H9 (cell line): ENCODE results near the gene SLC25A12. TPM values are rescaled to one million over a fixed set of nuclear protein-coding genes. Genes with fewer than 3 reads are reported as not detected.

Source experiments
- DNase-seq: peaks from one replicate; pipeline ENCODE4 v3.0.0-alpha.2; 2017
- H2AFZ ChIP-seq: one replicate; pipeline ENCODE4 v1.6.1; 2013; ENCODE audit warnings: mild to moderate bottlenecking, low read length, control low read depth, moderate library complexity
- H2AK5ac ChIP-seq: 2 replicates; pipeline ENCODE4 v1.6.1; 2013; ENCODE audit warnings: low read length, control low read depth, mixed read lengths; ENCODE audit not compliant: insufficient read length
- H2BK120ac ChIP-seq: one replicate; pipeline ENCODE4 v1.6.1; 2013; ENCODE audit warnings: low read depth, mild to moderate bottlenecking, low read length, control low read depth, inconsistent platforms; ENCODE audit not compliant: poor library complexity, severe bottlenecking
- H2BK12ac ChIP-seq: 2 replicates; pipeline ENCODE4 v1.6.1; 2013; ENCODE audit warnings: low read length, control low read depth, mixed read lengths, low read depth; ENCODE audit not compliant: insufficient read length
- H2BK15ac ChIP-seq: 2 replicates; pipeline ENCODE4 v1.6.1; 2013; ENCODE audit warnings: low read depth, low read length, control low read depth
- H2BK20ac ChIP-seq: one replicate; pipeline ENCODE4 v1.6.1; 2013; ENCODE audit warnings: low read depth, mild to moderate bottlenecking, low read length, control low read depth, inconsistent platforms; ENCODE audit not compliant: poor library complexity, severe bottlenecking
- H2BK5ac ChIP-seq: 2 replicates; pipeline ENCODE4 v1.6.1; 2013; ENCODE audit warnings: low read length, control low read depth, mixed read lengths; ENCODE audit not compliant: insufficient read length
- H3K14ac ChIP-seq: 2 replicates; pipeline ENCODE4 v1.6.1; 2013; ENCODE audit warnings: low read length, control low read depth; ENCODE audit not compliant: insufficient read depth
- H3K18ac ChIP-seq: 2 replicates; pipeline ENCODE4 v1.6.1; 2013; ENCODE audit warnings: low read depth, mild to moderate bottlenecking, mixed read lengths, low read length, control low read depth; ENCODE audit not compliant: insufficient read length
- H3K23ac ChIP-seq: 2 replicates; pipeline ENCODE4 v1.6.1; 2013; ENCODE audit warnings: low read length, control low read depth, mixed read lengths, low read depth; ENCODE audit not compliant: insufficient read length
- H3K23me2 ChIP-seq: 2 replicates; pipeline ENCODE4 v1.6.1; 2013; ENCODE audit warnings: low read depth, mild to moderate bottlenecking, mixed read lengths, low read length, control low read depth; ENCODE audit not compliant: insufficient read length, poor library complexity, severe bottlenecking
- H3K27ac ChIP-seq: 2 replicates; pipeline ENCODE4 v1.5.1; 2013; ENCODE audit warnings: low read length, control low read depth, mixed read lengths, low read depth; ENCODE audit not compliant: insufficient read length
- H3K27me3 ChIP-seq: 2 replicates; pipeline ENCODE4 v1.6.1; 2013; ENCODE audit warnings: low read length, control low read depth, inconsistent platforms; ENCODE audit not compliant: insufficient read depth
- H3K4ac ChIP-seq: 2 replicates; pipeline ENCODE4 v1.6.1; 2013; ENCODE audit warnings: low read depth, mild to moderate bottlenecking, control low read depth, inconsistent platforms, low read length, moderate library complexity
- H3K4me1 ChIP-seq: 2 replicates; pipeline ENCODE4 v1.6.1; 2013; ENCODE audit warnings: low read length, control low read depth, inconsistent platforms; ENCODE audit not compliant: insufficient read depth
- H3K4me2 ChIP-seq: 2 replicates; pipeline ENCODE4 v1.6.1; 2013; ENCODE audit warnings: low read length, control low read depth, mixed read lengths; ENCODE audit not compliant: insufficient read length, insufficient read depth
- H3K56ac ChIP-seq: 2 replicates; pipeline ENCODE4 v1.6.1; 2013; ENCODE audit warnings: low read depth, mild to moderate bottlenecking, mixed read lengths, low read length, control low read depth; ENCODE audit not compliant: insufficient read length
- H3K79me1 ChIP-seq: 2 replicates; pipeline ENCODE4 v1.6.1; 2013; ENCODE audit warnings: low read depth, mild to moderate bottlenecking, moderate library complexity, low read length, control low read depth, inconsistent platforms; ENCODE audit not compliant: insufficient read depth, poor library complexity, severe bottlenecking
- H3K79me2 ChIP-seq: 2 replicates; pipeline ENCODE4 v1.6.1; 2013; ENCODE audit warnings: low read length, control low read depth, inconsistent platforms; ENCODE audit not compliant: insufficient read depth
- H3K9ac ChIP-seq: 2 replicates; pipeline ENCODE4 v1.6.1; 2013; ENCODE audit warnings: low read length, control low read depth, mixed read lengths; ENCODE audit not compliant: insufficient read length; ENCODE audit errors: extremely low read depth
- H3K9me3 ChIP-seq: one replicate; pipeline ENCODE4 v1.6.1; 2013; ENCODE audit warnings: low read depth, low read length, inconsistent platforms; ENCODE audit not compliant: control insufficient read depth
- H3T11ph ChIP-seq: one replicate; pipeline ENCODE4 v1.6.1; 2013; ENCODE audit warnings: mild to moderate bottlenecking, low read length, control low read depth, inconsistent platforms
- H4K20me1 ChIP-seq: one replicate; pipeline ENCODE4 v1.6.1; 2013; ENCODE audit not compliant: control insufficient read depth, insufficient read length, insufficient read depth
- H4K5ac ChIP-seq: 2 replicates; pipeline ENCODE4 v1.6.1; 2013; ENCODE audit warnings: low read depth, mild to moderate bottlenecking, mixed read lengths, low read length, control low read depth; ENCODE audit not compliant: insufficient read length
- H4K8ac ChIP-seq: replicated peaks from 2 replicates; pipeline ENCODE4 v1.6.1; 2013; ENCODE audit warnings: low read length, control low read depth, mixed read lengths, low read depth; ENCODE audit not compliant: insufficient read length
- H4K91ac ChIP-seq: 2 replicates; pipeline ENCODE4 v1.6.1; 2013; ENCODE audit warnings: low read depth, mild to moderate bottlenecking, moderate library complexity, mixed read lengths, low read length, control low read depth; ENCODE audit not compliant: insufficient read length
- H3K27ac Mint-ChIP-seq, 3 experiments: 2 replicates in 2 of 3; 3 replicates in 1 of 3; pipeline ENCODE4 v1.8.0; 2020 to 2021; ENCODE audit warnings: mixed read lengths in 3 of 3, mild to moderate bottlenecking in 1 of 3, moderate library complexity in 1 of 3
- H3K27me3 Mint-ChIP-seq: 2 replicates; pipeline ENCODE4 v1.8.0; 2021; ENCODE audit warnings: low read depth, mild to moderate bottlenecking, moderate library complexity, mixed read lengths
- H3K36me3 Mint-ChIP-seq, 3 experiments: 2 replicates in 2 of 3; 3 replicates in 1 of 3; pipeline ENCODE4 v1.8.0; 2020 to 2021; ENCODE audit warnings: low read depth in 3 of 3, mixed read lengths in 3 of 3; ENCODE audit not compliant: insufficient read depth in 1 of 3
- H3K4me1 Mint-ChIP-seq, 2 experiments: 2 replicates each; pipeline ENCODE4 v1.8.0; 2020; ENCODE audit warnings: mixed read lengths in 2 of 2
- H3K4me3 Mint-ChIP-seq, 2 experiments: 2 replicates in 1 of 2; 3 replicates in 1 of 2; pipeline ENCODE4 v1.8.0; 2020 to 2021; ENCODE audit warnings: mild to moderate bottlenecking in 2 of 2, mixed read lengths in 2 of 2, moderate library complexity in 1 of 2
- H3K9me3 Mint-ChIP-seq, 2 experiments: 2 replicates in 1 of 2; 3 replicates in 1 of 2; pipeline ENCODE4 v1.8.0; 2020; ENCODE audit warnings: mild to moderate bottlenecking in 2 of 2, mixed read lengths in 2 of 2, moderate library complexity in 1 of 2
- CTCF ChIP-seq: fragments of 200-600 bp; sonication (generic); conservative IDR thresholded peaks from 3 replicates; pipeline ENCODE4 v1.8.0; 2021; ENCODE audit warnings: antibody characterized with exemption, mild to moderate bottlenecking
- WGBS: extraction: QIAGEN DNeasy Blood & Tissue Kit; methylation state at CpG from one replicate; pipeline ENCODE4 v1.1.7; 2013; ENCODE audit warnings: missing lambda C conversion rate, low lambda C conversion rate, mixed read lengths; ENCODE audit not compliant: insufficient read length; ENCODE audit errors: extremely low coverage; 5-methylcytosine and 5-hydroxymethylcytosine counted together
- total RNA-seq: library from RNA; stranded (reverse); gene quantifications from 2 replicates; pipeline ENCODE4 v1.2.1, GENCODE V29; 2021

Gene SLC25A12
- total RNA-seq, 1 experiment from 2014 or later: 10.1 TPM

- Histone ChIP-seq H3K4me2 (no peak overlapping the region), H2AFZ (no peak overlapping the region), H4K91ac (no peak overlapping the region), H3K4ac (no peak overlapping the region), H3K79me1 (no peaks in the 10 kb centered on the region), H4K8ac (no peak overlapping the region), H3K56ac (no peak overlapping the region), H4K5ac (no peak overlapping the region), H3K4me1 (no peaks in the 10 kb centered on the region), H2BK20ac (no peak overlapping the region), H3K9ac (no peak overlapping the region), H3K79me2 (no peaks in the 10 kb centered on the region), H4K20me1 (no peaks in the 10 kb centered on the region), H2AK5ac (no peak overlapping the region), H3K9me3 (no peaks in the 10 kb centered on the region), H2BK12ac (no peak overlapping the region), H3K27ac (no peak overlapping the region), H3K18ac (no peak overlapping the region), H2BK15ac (no peak overlapping the region), H3K14ac (no peak overlapping the region), H2BK5ac (no peak overlapping the region), H2BK120ac (no peak overlapping the region), H3K27me3 (no peaks in the 10 kb centered on the region), H3K23ac (no peak overlapping the region), H3T11ph (no peak overlapping the region), H3K23me2 (no peaks in the 10 kb centered on the region)
- no peaks in the 10 kb centered on the region for H3K9me3 Mint-ChIP-seq
- H3K4me3 Mint-ChIP-seq: no peak overlapping the region
- no peak for TF ChIP-seq CTCF
- peaks cover 0 to 31% (median 23%) of the 10 kb centered on the region in 3 experiments; a peak in 5 of 7 replicates for H3K36me3 Mint-ChIP-seq
- no CpG with 5 or more reads among the region's 4 CpGs for WGBS
- H3K4me1 Mint-ChIP-seq: no peaks in the 10 kb centered on the region
- no peak overlapping the region for H3K27ac Mint-ChIP-seq
- H3K27me3 Mint-ChIP-seq: no peaks in the 10 kb centered on the region
- no peak for DNase-seq
Measured at GRCh38 chr2:171745806-171746205, 148.2 kb downstream of the SLC25A12 start.
